GM13977 (cell line): ENCODE results near the gene LRRC1.

Experiments used
- DNase-seq: peaks from one replicate; pipeline ENCODE4 v3.0.0; 2012; ENCODE audit warnings: low spot score
- in situ Hi-C: fragments of 300-500 bp; cut with MboI; formaldehyde crosslinking; loops from one replicate; pipeline ENCODE4 v1.12.0; 2022; ENCODE audit warnings: low sequenced_read_pairs, low pct_unique_long_range_greater_than_20kb, mixed read lengths, inconsistent platforms; ENCODE audit not compliant: unreplicated experiment
- TF ChIP-seq, protein P1 (sequence below): IDR thresholded peaks from 2 replicates; pipeline ENCODE4 v1.5.1; 2012; ENCODE audit warnings: mild to moderate bottlenecking, control low read depth; ENCODE audit not compliant: insufficient read depth; ENCODE audit errors: extremely low read depth, missing control alignments

Gene LRRC1

GRCh38 chr6:53858196-53858595 lies 63.4 kb downstream of the LRRC1 start:
- in situ Hi-C loops: no loop called here
- no peak for DNase-seq
- TF ChIP-seq, protein P1, sequence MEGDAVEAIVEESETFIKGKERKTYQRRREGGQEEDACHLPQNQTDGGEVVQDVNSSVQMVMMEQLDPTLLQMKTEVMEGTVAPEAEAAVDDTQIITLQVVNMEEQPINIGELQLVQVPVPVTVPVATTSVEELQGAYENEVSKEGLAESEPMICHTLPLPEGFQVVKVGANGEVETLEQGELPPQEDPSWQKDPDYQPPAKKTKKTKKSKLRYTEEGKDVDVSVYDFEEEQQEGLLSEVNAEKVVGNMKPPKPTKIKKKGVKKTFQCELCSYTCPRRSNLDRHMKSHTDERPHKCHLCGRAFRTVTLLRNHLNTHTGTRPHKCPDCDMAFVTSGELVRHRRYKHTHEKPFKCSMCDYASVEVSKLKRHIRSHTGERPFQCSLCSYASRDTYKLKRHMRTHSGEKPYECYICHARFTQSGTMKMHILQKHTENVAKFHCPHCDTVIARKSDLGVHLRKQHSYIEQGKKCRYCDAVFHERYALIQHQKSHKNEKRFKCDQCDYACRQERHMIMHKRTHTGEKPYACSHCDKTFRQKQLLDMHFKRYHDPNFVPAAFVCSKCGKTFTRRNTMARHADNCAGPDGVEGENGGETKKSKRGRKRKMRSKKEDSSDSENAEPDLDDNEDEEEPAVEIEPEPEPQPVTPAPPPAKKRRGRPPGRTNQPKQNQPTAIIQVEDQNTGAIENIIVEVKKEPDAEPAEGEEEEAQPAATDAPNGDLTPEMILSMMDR: no peak

- in situ Hi-C loops: no loop called here
- no peak for DNase-seq
- TF ChIP-seq, protein P1: no peak
Measured at GRCh38 chr6:53858913-53859312, 64.1 kb downstream of the LRRC1 start.

- DNase-seq: no peak
- TF ChIP-seq, protein P1: no peak
- in situ Hi-C loops: no loop called here
Measured at GRCh38 chr6:53860511-53860910, 65.7 kb downstream of the LRRC1 start.

DNA sequence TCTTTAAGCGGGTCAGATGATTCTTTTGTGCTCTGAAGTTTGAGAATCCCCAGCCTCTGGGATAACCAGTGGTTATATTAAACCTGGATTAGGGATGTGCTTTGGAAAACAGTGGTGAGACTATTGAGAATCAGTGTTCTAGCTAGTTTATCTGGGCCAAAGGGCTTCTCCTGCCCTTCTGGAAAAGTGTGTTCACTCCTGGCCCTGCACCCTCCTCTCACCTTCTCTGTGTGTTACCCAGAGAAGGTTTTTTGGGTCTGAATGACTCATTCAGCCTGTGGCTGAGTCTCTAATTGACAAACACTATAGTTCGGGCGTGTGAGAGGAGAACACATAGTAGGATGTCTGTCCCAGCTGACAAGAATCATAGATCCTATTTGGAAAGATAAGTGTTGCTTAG lies 66.7 kb downstream of the LRRC1 start:
- TF ChIP-seq, protein P1: no peak
- DNase-seq: no peak
- in situ Hi-C loops: no loop called here

GRCh38 chr6:53862662-53863462 lies 68.1 kb downstream of the LRRC1 start:
- TF ChIP-seq, protein P1: no peak
- in situ Hi-C loops: no loop called here
- no peak for DNase-seq

DNA sequence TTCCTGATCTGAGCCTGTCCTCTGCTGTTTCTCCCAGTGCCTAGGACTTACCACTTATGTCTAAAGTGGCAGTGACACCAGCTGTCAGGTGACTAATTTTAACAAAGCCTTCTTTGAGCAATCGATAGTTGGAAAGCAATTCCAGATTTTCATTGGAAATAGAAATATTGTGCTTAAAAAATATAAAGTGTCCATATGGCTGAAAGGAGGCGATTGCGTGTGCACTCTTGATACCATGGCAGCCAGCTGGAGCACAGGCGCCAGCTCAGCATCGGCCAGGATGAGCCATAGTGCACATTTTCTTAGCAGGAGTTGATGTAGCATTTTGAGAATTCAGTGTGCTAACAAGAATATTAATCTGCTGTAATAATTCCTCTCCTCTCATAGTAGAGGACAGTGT lies 70.0 kb downstream of the LRRC1 start:
- in situ Hi-C loops: no loop called here
- no peak for DNase-seq
- TF ChIP-seq, protein P1: no peak
